A673 (cell line): ENCODE results near the gene KRTAP5-2. TPM values are rescaled to one million over a fixed set of nuclear protein-coding genes. Genes with fewer than 3 reads are reported as not detected.
"Not testable (repeated sequence)": the region's sequence is repeated elsewhere in the genome, so short reads cannot be mapped to it uniquely, and the experiment has no call there.

ENCODE experiments used
- BruUV-seq: library from RNA; stranded (reverse); fragments of 400-500 nt; replicated peaks from 2 replicates; lab custom pipeline; 2021; lab: Mats Ljungman, UMichigan
- CTCF ChIA-PET: fragments of 300-600 bp; sonication (Branson Sonifier 250); formaldehyde crosslinking; loops from one replicate; lab custom pipeline; 2022; ENCODE audit warnings: antibody characterized with exemption; lab: Charles Lee
- POLR2A ChIA-PET: fragments of 300-600 bp; sonication (Branson Sonifier 250); formaldehyde crosslinking; loops from one replicate; lab custom pipeline; 2022; ENCODE audit warnings: antibody characterized with exemption; ENCODE audit not compliant: low non-redundant PET; lab: Charles Lee
- DNase-seq: peaks from one replicate; pipeline ENCODE4 v3.0.0-alpha.2; 2015; ENCODE audit warnings: low spot score
- H3K27ac ChIP-seq: fragments of 200-600 bp; sonication (generic); 2 replicates; pipeline ENCODE4 v1.5.1; 2016; ENCODE audit warnings: mixed run types, low read depth, mild to moderate bottlenecking, mixed read lengths, antibody characterized with exemption, low read length; ENCODE audit not compliant: poor library complexity, severe bottlenecking
- H3K27me3 ChIP-seq: fragments of 200-600 bp; sonication (generic); replicated peaks from 2 replicates; pipeline ENCODE4 v1.6.1; 2017; ENCODE audit warnings: mixed run types, low read depth, mild to moderate bottlenecking, mixed read lengths, antibody characterized with exemption, low read length; ENCODE audit not compliant: insufficient read depth, poor library complexity
- H3K36me3 ChIP-seq: fragments of 200-600 bp; sonication (generic); 2 replicates; pipeline ENCODE4 v1.6.1; 2016; ENCODE audit warnings: mixed run types, mild to moderate bottlenecking, mixed read lengths, antibody characterized with exemption, low read length; ENCODE audit not compliant: insufficient read depth, poor library complexity, severe bottlenecking
- H3K4me1 ChIP-seq: fragments of 200-600 bp; sonication (generic); 2 replicates; pipeline ENCODE4 v1.6.1; 2017; ENCODE audit warnings: mixed run types, mild to moderate bottlenecking, mixed read lengths, antibody characterized with exemption, low read length; ENCODE audit not compliant: insufficient read depth, poor library complexity, severe bottlenecking
- H3K4me3 ChIP-seq: fragments of 200-600 bp; sonication (generic); 2 replicates; pipeline ENCODE4 v1.5.1; 2016; ENCODE audit warnings: low read depth, mixed run types, mild to moderate bottlenecking, mixed read lengths, low read length; ENCODE audit not compliant: poor library complexity, severe bottlenecking
- H3K9me3 ChIP-seq: fragments of 200-600 bp; sonication (generic); 2 replicates; pipeline ENCODE4 v1.6.1; 2016; ENCODE audit warnings: mixed run types, low read depth, mild to moderate bottlenecking, mixed read lengths, antibody characterized with exemption, low read length; ENCODE audit not compliant: poor library complexity, severe bottlenecking
- EZH2 ChIP-seq: fragments of 200-600 bp; sonication (generic); IDR thresholded peaks from 2 replicates; pipeline ENCODE4 v1.6.1; 2017; ENCODE audit warnings: borderline replicate concordance, low read depth, mild to moderate bottlenecking, mixed read lengths, antibody characterized with exemption, low read length; ENCODE audit not compliant: poor library complexity, severe bottlenecking
- intact Hi-C: fragments of 100-400 bp; cut with micrococcal nuclease; formaldehyde crosslinking; loops from one replicate; pipeline ENCODE4 v1.10.0; 2022; ENCODE audit not compliant: unreplicated experiment
- total RNA-seq: library from RNA; stranded (reverse); gene quantifications from 2 replicates; pipeline ENCODE4 v1.2.3, GENCODE V29; 2021
- TF ChIP-seq, protein P1 (sequence below): fragments of 300-800, 200-600 bp; sonication (generic); conservative IDR thresholded peaks from 2 replicates; pipeline ENCODE4 v1.5.1; 2017; ENCODE audit warnings: low read depth, mild to moderate bottlenecking, antibody characterized with exemption, low read length, moderate library complexity, mixed read lengths

KRTAP5-2 gene
- total RNA-seq, 1 experiment from 2014 or later: not detected

DNA sequence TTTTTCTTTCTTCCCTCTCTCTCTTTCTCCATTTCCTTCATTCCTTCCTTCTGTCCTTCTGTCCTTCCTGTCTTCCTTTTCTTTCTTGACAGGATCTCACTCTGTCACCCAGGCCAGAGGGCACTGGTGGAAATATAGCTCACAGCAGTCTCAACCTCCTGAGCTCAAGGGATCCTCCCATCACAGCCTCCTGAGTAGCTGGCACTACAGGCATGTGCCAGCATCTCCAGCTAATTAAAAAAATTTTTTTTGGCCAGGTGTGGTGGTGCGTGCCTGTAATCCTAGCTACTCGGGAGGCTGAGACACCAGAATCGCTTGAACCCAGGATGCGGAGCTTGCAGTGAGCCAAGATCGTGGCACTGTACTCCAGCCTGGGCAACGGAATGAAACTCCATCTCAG is 21.3 kb downstream of the KRTAP5-2 start:
- no TSS peak for BruUV-seq
- POLR2A ChIA-PET: no interaction called here

DNA sequence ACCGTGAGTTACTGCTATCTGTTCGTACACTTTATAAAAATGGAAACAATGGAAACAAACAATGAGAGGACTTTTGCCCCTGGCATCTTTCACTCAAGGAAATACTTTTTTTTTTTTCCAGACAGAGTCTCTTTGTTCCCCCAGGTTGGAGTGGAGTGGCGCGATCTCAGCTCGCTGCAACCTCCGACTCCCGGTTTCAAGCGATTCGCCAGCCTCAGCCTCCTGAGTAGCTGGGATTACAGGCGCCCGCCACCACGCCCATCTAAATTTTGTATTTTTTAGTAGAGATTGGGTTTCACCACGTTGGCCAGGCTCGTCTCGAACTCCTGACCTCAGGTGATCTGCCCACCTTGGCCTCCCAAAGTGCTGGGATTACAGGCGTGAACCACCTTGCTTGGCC is 22.3 kb downstream of the KRTAP5-2 start:
- DNase-seq, H3K4me3 ChIP-seq, H3K27ac ChIP-seq, H3K36me3 ChIP-seq, POLR2A ChIA-PET, H3K9me3 ChIP-seq, BruUV-seq, H3K4me1 ChIP-seq: not testable (repeated sequence)
- CTCF ChIA-PET: interaction anchor here (1.0 to 1.5 kb wide), 2 partner anchors 20 to 22 kb away, joined by 3 to 12 read pairs; no protein-coding TSS in a partner anchor
- intact Hi-C loops: loop anchor here (2.0 kb wide), 1 partner anchor 29 kb away; no protein-coding TSS in a partner anchor
- peaks cover 25% of the 10 kb centered on the region for H3K27me3 ChIP-seq

More for the DNA sequence above, 21.3 kb downstream of the KRTAP5-2 start:
- no peak for TF ChIP-seq EZH2
- TF ChIP-seq, protein P1, sequence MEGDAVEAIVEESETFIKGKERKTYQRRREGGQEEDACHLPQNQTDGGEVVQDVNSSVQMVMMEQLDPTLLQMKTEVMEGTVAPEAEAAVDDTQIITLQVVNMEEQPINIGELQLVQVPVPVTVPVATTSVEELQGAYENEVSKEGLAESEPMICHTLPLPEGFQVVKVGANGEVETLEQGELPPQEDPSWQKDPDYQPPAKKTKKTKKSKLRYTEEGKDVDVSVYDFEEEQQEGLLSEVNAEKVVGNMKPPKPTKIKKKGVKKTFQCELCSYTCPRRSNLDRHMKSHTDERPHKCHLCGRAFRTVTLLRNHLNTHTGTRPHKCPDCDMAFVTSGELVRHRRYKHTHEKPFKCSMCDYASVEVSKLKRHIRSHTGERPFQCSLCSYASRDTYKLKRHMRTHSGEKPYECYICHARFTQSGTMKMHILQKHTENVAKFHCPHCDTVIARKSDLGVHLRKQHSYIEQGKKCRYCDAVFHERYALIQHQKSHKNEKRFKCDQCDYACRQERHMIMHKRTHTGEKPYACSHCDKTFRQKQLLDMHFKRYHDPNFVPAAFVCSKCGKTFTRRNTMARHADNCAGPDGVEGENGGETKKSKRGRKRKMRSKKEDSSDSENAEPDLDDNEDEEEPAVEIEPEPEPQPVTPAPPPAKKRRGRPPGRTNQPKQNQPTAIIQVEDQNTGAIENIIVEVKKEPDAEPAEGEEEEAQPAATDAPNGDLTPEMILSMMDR: no peak
- H3K36me3 ChIP-seq: no peaks in the 10 kb centered on the region
- intact Hi-C loops: no loop called here
- no peaks in the 10 kb centered on the region for H3K9me3 ChIP-seq
- no peak for DNase-seq
- peaks cover 25% of the 10 kb centered on the region for H3K27me3 ChIP-seq
- peaks cover 6% of the 10 kb centered on the region for H3K4me1 ChIP-seq
- CTCF ChIA-PET: interaction anchor here (0.7 kb wide), 1 partner anchor 30 kb away, joined by 4 read pairs; no protein-coding TSS in a partner anchor
- no peak overlapping the region for H3K4me3 ChIP-seq
- H3K27ac ChIP-seq: no peak overlapping the region

DNA sequence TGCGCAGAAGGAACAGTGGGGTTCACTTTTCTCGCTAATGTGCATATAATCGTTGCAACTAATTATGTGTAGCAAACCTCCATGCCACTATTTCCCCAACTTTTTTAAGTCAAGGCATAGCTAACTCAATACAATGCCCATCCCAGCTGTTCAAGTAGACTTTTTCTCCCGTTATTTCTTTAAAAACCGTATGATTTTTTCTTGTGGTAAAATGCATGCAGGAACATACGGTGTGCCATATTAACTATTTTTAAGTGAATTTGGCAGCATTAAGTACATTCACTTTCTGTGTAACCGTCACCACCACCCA is 23.2 kb downstream of the KRTAP5-2 start:
- H3K27me3 ChIP-seq: peaks cover 25% of the 10 kb centered on the region
- no peak for TF ChIP-seq EZH2
- TF ChIP-seq, protein P1: no peak
- H3K9me3 ChIP-seq: no peaks in the 10 kb centered on the region
- H3K27ac ChIP-seq: no peak overlapping the region
- H3K4me1 ChIP-seq: peaks cover 6% of the 10 kb centered on the region
- DNase-seq: no peak
- ChIA-PET CTCF (interaction anchor here (0.6 to 1.5 kb wide), 8 partner anchors 10 to 304 kb away, joined by 3 to 14 read pairs (median 4); partner anchors contain the start of gene KRTAP5-1), POLR2A (no interaction called here)
- H3K36me3 ChIP-seq: no peaks in the 10 kb centered on the region
- no peak overlapping the region for H3K4me3 ChIP-seq
- no TSS peak for BruUV-seq
- intact Hi-C loops: loop anchor here (2.0 kb wide), 1 partner anchor 28 kb away; no protein-coding TSS in a partner anchor
